Uterus (tissue), 4 donors: Measurements from ENCODE around the gene WWOX. TPM values are rescaled to one million over a fixed set of nuclear protein-coding genes. Genes with fewer than 3 reads are reported as not detected.

Experiments used
- DNase-seq, 2 donors: peaks; one replicate each; pipeline ENCODE4 v3.0.0-alpha.2; 2019 to 2020
- H3K27ac ChIP-seq, 2 donors: fragments of 200-600 bp; sonication (generic); 1 replicate in 1 of 2; 2 replicates in 1 of 2; pipeline ENCODE4 v1.5.1; 2016 to 2018
- H3K27me3 ChIP-seq, 2 donors: fragments of 200-600 bp; sonication (generic); one replicate each; pipeline ENCODE4 v1.5.1; 2018 to 2019; ENCODE audit warnings: control low read depth in 1 of 2
- H3K36me3 ChIP-seq, 2 donors: fragments of 200-600 bp; sonication (generic); one replicate each; pipeline ENCODE4 v1.5.1; 2019; ENCODE audit warnings: control low read depth in 1 of 2
- H3K4me1 ChIP-seq, 2 donors: fragments of 200-600 bp; sonication (generic); one replicate each; pipeline ENCODE4 v1.5.1; 2018 to 2019; ENCODE audit warnings: control low read depth in 1 of 2
- H3K4me3 ChIP-seq, 2 donors: fragments of 200-600 bp; sonication (generic); 1 replicate in 1 of 2; 2 replicates in 1 of 2; pipeline ENCODE4 v1.5.1; 2018 to 2019; ENCODE audit warnings: mild to moderate bottlenecking in 1 of 2
- H3K9me3 ChIP-seq, 2 donors: fragments of 200-600 bp; sonication (generic); one replicate each; pipeline ENCODE4 v1.5.1; 2019; ENCODE audit warnings: control low read depth in 1 of 2
- POLR2A ChIP-seq, 2 donors: fragments of 450-650 bp; IDR thresholded peaks; one replicate each; pipeline ENCODE4 v1.6.1; 2016; ENCODE audit warnings: antibody characterized with exemption in 2 of 2, mild to moderate bottlenecking in 1 of 2, moderate library complexity in 1 of 2
- intact Hi-C: fragments of 100-400 bp; cut with DNase I; formaldehyde crosslinking; loops from one replicate; pipeline ENCODE4 v1.15.1; 2023; ENCODE audit warnings: low total_unique reads
- total RNA-seq, 4 donors: library from RNA; depleted of rRNA in 3 of 4; stranded (reverse); fragments of >200 nt in 3 of 4; gene quantifications; one replicate each; pipeline versions ENCODE4 v1.1.0 to v1.2.4, GENCODE V29; 2014 to 2023
- TF ChIP-seq, protein P1 (sequence below), 4 experiments: fragments of 200-600 bp in 2 of 4; fragments of 450-650 bp in 2 of 4; sonication (generic) in 2 of 4; IDR thresholded peaks; one replicate each; pipeline ENCODE4 v1.5.1; 2016 to 2019; ENCODE audit warnings: antibody characterized with exemption in 4 of 4, mild to moderate bottlenecking in 2 of 4, moderate library complexity in 1 of 4
- donor health status: DM: yes; HTN: yes; CAD: no.

Gene WWOX
- total RNA-seq, 4 donors from 2014 or later = 34.1 to 99.9 (median 55.8) TPM

DNA sequence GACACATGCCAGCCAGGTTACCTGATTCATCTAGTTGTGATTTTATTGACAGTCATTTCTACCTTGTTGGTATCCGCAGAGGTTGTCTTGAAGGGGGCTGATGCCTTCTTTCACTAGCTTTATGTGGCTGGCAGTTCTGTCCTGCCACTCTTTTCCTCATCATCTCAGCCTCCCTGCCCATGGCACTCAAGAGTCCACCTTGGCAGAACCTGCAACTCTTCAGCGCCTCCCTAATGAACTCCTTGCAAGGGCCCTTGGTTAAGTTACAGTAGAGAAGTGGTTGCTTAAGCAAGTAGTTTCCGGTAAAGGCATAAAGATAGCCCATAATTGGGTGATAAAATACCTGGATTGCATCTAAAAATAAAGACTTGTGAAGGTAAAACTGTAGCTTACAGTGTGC, 489.9 kb downstream of the WWOX start:
- Histone ChIP-seq H3K36me3 (no peaks in the 10 kb centered on the region), H3K27ac (no peak overlapping the region), H3K4me1 (no peaks in the 10 kb centered on the region), H3K4me3 (no peak overlapping the region), H3K9me3 (no peaks in the 10 kb centered on the region), H3K27me3 (no peaks in the 10 kb centered on the region)
- TF ChIP-seq POLR2A (IDR thresholded peaks at IDR 0.05) = no peak
- intact Hi-C loops = no loop called here
- DNase-seq = no peak

DNA sequence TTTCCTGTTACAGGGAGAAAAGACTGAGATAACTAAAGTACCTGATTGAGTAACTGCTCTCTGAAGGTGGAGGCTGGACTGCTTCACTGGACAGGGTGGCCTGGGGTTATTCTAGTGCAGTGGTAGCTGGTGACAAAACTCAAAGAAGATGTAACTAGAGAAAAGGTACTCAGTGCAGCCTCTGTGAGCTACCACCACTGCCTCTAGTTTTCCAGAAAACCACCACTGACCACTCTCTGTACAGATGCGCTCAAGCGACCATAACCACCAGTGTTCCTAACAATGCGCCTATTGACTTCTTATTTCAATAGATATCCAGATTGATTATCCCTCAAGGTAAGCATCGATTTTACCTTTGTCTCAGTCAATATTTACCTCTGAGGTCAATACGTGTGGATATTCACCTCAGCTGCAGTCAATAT, 492.2 kb downstream of the WWOX start:
- TF ChIP-seq POLR2A (IDR thresholded peaks at IDR 0.05) = no peak
- TF ChIP-seq, protein P1, sequence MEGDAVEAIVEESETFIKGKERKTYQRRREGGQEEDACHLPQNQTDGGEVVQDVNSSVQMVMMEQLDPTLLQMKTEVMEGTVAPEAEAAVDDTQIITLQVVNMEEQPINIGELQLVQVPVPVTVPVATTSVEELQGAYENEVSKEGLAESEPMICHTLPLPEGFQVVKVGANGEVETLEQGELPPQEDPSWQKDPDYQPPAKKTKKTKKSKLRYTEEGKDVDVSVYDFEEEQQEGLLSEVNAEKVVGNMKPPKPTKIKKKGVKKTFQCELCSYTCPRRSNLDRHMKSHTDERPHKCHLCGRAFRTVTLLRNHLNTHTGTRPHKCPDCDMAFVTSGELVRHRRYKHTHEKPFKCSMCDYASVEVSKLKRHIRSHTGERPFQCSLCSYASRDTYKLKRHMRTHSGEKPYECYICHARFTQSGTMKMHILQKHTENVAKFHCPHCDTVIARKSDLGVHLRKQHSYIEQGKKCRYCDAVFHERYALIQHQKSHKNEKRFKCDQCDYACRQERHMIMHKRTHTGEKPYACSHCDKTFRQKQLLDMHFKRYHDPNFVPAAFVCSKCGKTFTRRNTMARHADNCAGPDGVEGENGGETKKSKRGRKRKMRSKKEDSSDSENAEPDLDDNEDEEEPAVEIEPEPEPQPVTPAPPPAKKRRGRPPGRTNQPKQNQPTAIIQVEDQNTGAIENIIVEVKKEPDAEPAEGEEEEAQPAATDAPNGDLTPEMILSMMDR (IDR thresholded peaks at IDR 0.05) = no peak
- H3K36me3 ChIP-seq = no peaks in the 10 kb centered on the region

GRCh38 chr16:78592111-78592510, 492.7 kb downstream of the WWOX start:
- H3K36me3 ChIP-seq = no peaks in the 10 kb centered on the region
- intact Hi-C loops = no loop called here
- H3K4me1 ChIP-seq = no peaks in the 10 kb centered on the region
- TF ChIP-seq, protein P1 (IDR thresholded peaks at IDR 0.05) = no peak
- TF ChIP-seq POLR2A (IDR thresholded peaks at IDR 0.05) = no peak
- H3K4me3 ChIP-seq = no peak overlapping the region
- H3K9me3 ChIP-seq = no peaks in the 10 kb centered on the region
- H3K27me3 ChIP-seq = no peaks in the 10 kb centered on the region
- no peak overlapping the region for H3K27ac ChIP-seq
- no peak for DNase-seq

More for the DNA sequence above, 492.2 kb downstream of the WWOX start:
- no peaks in the 10 kb centered on the region for H3K9me3 ChIP-seq
- H3K4me3 ChIP-seq = no peak overlapping the region
- intact Hi-C loops = no loop called here
- H3K4me1 ChIP-seq = no peaks in the 10 kb centered on the region
- DNase-seq = no peak
- no peaks in the 10 kb centered on the region for H3K27me3 ChIP-seq
- no peak overlapping the region for H3K27ac ChIP-seq

GRCh38 chr16:78593352-78593751, 493.9 kb downstream of the WWOX start:
- no peaks in the 10 kb centered on the region for H3K27me3 ChIP-seq
- no peak for DNase-seq
- no peaks in the 10 kb centered on the region for H3K4me1 ChIP-seq
- no peak overlapping the region for H3K4me3 ChIP-seq
- intact Hi-C loops = no loop called here
- no peaks in the 10 kb centered on the region for H3K36me3 ChIP-seq
- no peak overlapping the region for H3K27ac ChIP-seq
- TF ChIP-seq, protein P1 (IDR thresholded peaks at IDR 0.05) = no peak
- TF ChIP-seq POLR2A (IDR thresholded peaks at IDR 0.05) = no peak
- no peaks in the 10 kb centered on the region for H3K9me3 ChIP-seq

DNA sequence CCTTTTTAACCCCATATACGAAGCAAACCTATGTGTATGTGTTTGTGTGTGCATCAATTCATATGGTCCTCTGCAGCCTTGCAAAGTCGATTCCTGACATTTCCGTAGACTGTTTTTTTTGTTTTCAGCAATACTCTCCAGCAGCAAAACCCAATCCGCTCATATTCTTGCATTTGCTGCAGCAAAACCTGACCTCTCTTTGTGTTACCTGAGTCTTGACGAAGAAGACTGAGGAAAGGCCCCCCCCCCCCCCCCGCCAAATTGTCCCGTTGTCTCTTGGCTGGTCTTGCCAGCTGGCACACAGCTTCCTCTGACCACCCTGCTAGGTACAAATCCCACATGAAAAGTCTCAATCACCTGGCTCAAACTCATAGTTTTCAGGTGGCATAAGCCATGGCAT, 494.7 kb downstream of the WWOX start:
- no peak for DNase-seq
- no peak overlapping the region for H3K27ac ChIP-seq
- no peaks in the 10 kb centered on the region for H3K36me3 ChIP-seq
- intact Hi-C loops = no loop called here
- H3K4me1 ChIP-seq = no peaks in the 10 kb centered on the region
- H3K4me3 ChIP-seq = no peak overlapping the region
- TF ChIP-seq, protein P1 (IDR thresholded peaks at IDR 0.05) = no peak
- TF ChIP-seq POLR2A (IDR thresholded peaks at IDR 0.05) = no peak
- no peaks in the 10 kb centered on the region for H3K9me3 ChIP-seq
- H3K27me3 ChIP-seq = no peaks in the 10 kb centered on the region
